HEK293 (cell line): ENCODE results near the gene TMEM100.

Experiments
- CTCF ChIA-PET: fragments of 350-600 bp; formaldehyde crosslinking; extraction: SDS; loops from one replicate; lab custom pipeline; 2021; ENCODE audit warnings: antibody characterized with exemption; lab: Yijun Ruan, JAX
- POLR2A ChIA-PET: fragments of 300-600 bp; formaldehyde crosslinking; extraction: SDS; loops from one replicate; lab custom pipeline; 2020; ENCODE audit warnings: antibody characterized with exemption, inconsistent platforms; lab: Yijun Ruan, JAX
- H3K27ac ChIP-seq: fragments of 200-500 bp; sonication (Bioruptor generic); 2 replicates; pipeline ENCODE4 v1.5.1; 2014; ENCODE audit warnings: low read depth, low read length, control low read depth, inconsistent platforms; ENCODE audit errors: extremely low read depth
- H3K36me3 ChIP-seq, 2 experiments: fragments of 200-500 bp in 1 of 2; sonication (Bioruptor generic) in 1 of 2; 1 replicate in 1 of 2; 2 replicates in 1 of 2; pipeline ENCODE4 v1.5.1; 2014 to 2017; ENCODE audit warnings: inconsistent platforms in 2 of 2, low read length in 2 of 2; ENCODE audit not compliant: control insufficient read depth in 2 of 2, insufficient read depth in 1 of 2
- H3K4me1 ChIP-seq: fragments of 200-500 bp; sonication (Bioruptor generic); 2 replicates; pipeline ENCODE4 v1.5.1; 2014; ENCODE audit warnings: mild to moderate bottlenecking, low read length, inconsistent platforms; ENCODE audit not compliant: control insufficient read depth, insufficient read depth
- H3K4me3 ChIP-seq: 2 replicates; pipeline ENCODE4 v1.5.1; 2011; ENCODE audit warnings: low read depth, mild to moderate bottlenecking, control low read depth, low read length, moderate library complexity
- H3K9me3 ChIP-seq: fragments of 200-500 bp; sonication (Bioruptor generic); 2 replicates; pipeline ENCODE4 v1.5.1; 2014; ENCODE audit warnings: low read depth, low read length, inconsistent platforms; ENCODE audit not compliant: control insufficient read depth, insufficient read depth
- ELK4 ChIP-seq: IDR thresholded peaks from 2 replicates; pipeline ENCODE4 v1.6.1; 2011; ENCODE audit warnings: mild to moderate bottlenecking, low read depth, low read length, borderline replicate concordance
- GLI2 ChIP-seq: fragments of 450-650 bp; formaldehyde crosslinking; IDR thresholded peaks from 2 replicates; pipeline ENCODE4; 2017; ENCODE audit warnings: missing biosample characterization, missing genetic modification characterization, low read depth, borderline replicate concordance
- HOXD13 ChIP-seq: sonication (generic); formaldehyde crosslinking; IDR thresholded peaks from 2 replicates; pipeline ENCODE4 v1.8.0; 2022; ENCODE audit warnings: missing genetic modification reagents, borderline replicate concordance
- KLF7 ChIP-seq: fragments of 450-650 bp; formaldehyde crosslinking; IDR thresholded peaks from 2 replicates; pipeline ENCODE4 v1.5.1; 2016; ENCODE audit warnings: missing biosample characterization, missing genetic modification characterization, borderline replicate concordance
- MZF1 ChIP-seq: fragments of 450-650 bp; formaldehyde crosslinking; IDR thresholded peaks from 2 replicates; pipeline ENCODE4 v1.5.1; 2017; ENCODE audit warnings: missing biosample characterization, missing genetic modification characterization, borderline replicate concordance
- OSR2 ChIP-seq: fragments of 450-650 bp; formaldehyde crosslinking; IDR thresholded peaks from 2 replicates; pipeline ENCODE4 v1.5.1; 2016; ENCODE audit warnings: missing biosample characterization, missing genetic modification characterization
- SCRT2 ChIP-seq: fragments of 450-650 bp; formaldehyde crosslinking; IDR thresholded peaks from 2 replicates; pipeline ENCODE4 v1.5.1; 2016; ENCODE audit warnings: missing biosample characterization, missing genetic modification characterization
- TRIM28 ChIP-seq: IDR thresholded peaks from 2 replicates; pipeline ENCODE4 v1.6.1; 2011; ENCODE audit warnings: low read length, control low read depth, borderline replicate concordance
- YY1 ChIP-seq: fragments of 450-650 bp; formaldehyde crosslinking; IDR thresholded peaks from 2 replicates; pipeline ENCODE4 v1.5.1; 2018; ENCODE audit warnings: missing biosample characterization, missing genetic modification characterization
- ZBTB10 ChIP-seq: fragments of 450-650 bp; formaldehyde crosslinking; IDR thresholded peaks from 2 replicates; pipeline ENCODE4 v1.5.1; 2016; ENCODE audit warnings: missing biosample characterization, missing genetic modification characterization
- ZBTB17 ChIP-seq: fragments of 450-650 bp; formaldehyde crosslinking; IDR thresholded peaks from 2 replicates; pipeline ENCODE4 v1.5.1; 2016; ENCODE audit warnings: missing biosample characterization, missing genetic modification characterization
- ZFP3 ChIP-seq: fragments of 450-650 bp; formaldehyde crosslinking; IDR thresholded peaks from 2 replicates; pipeline ENCODE4 v1.5.1; 2016; ENCODE audit warnings: low read depth, missing biosample characterization, missing genetic modification characterization
- ZFP41 ChIP-seq: fragments of 450-650 bp; formaldehyde crosslinking; IDR thresholded peaks from 2 replicates; pipeline ENCODE4 v1.5.1; 2016; ENCODE audit warnings: missing biosample characterization, missing genetic modification characterization, borderline replicate concordance
- ZNF10 ChIP-seq: fragments of 450-650 bp; formaldehyde crosslinking; IDR thresholded peaks from 2 replicates; pipeline ENCODE4 v1.5.1; 2017; ENCODE audit warnings: missing biosample characterization, missing genetic modification characterization
- ZNF121 ChIP-seq: fragments of 450-650 bp; formaldehyde crosslinking; IDR thresholded peaks from 2 replicates; pipeline ENCODE4 v1.5.1; 2016; ENCODE audit warnings: missing biosample characterization, missing genetic modification characterization
- ZNF138 ChIP-seq: fragments of 450-650 bp; formaldehyde crosslinking; IDR thresholded peaks from 2 replicates; pipeline ENCODE4 v1.5.1; 2016; ENCODE audit warnings: missing biosample characterization, missing genetic modification characterization, borderline replicate concordance
- ZNF174 ChIP-seq: fragments of 450-650 bp; formaldehyde crosslinking; IDR thresholded peaks from 2 replicates; pipeline ENCODE4 v1.5.0; 2017; ENCODE audit warnings: missing biosample characterization, mild to moderate bottlenecking, missing genetic modification characterization
- ZNF354C ChIP-seq: fragments of 450-650 bp; formaldehyde crosslinking; IDR thresholded peaks from 2 replicates; pipeline ENCODE4 v1.5.1; 2016; ENCODE audit warnings: missing biosample characterization, missing genetic modification characterization, low read depth, borderline replicate concordance
- ZNF423 ChIP-seq: fragments of 450-650 bp; formaldehyde crosslinking; IDR thresholded peaks from 2 replicates; pipeline ENCODE4 v1.5.1; 2016; ENCODE audit warnings: missing biosample characterization, missing genetic modification characterization
- ZNF514 ChIP-seq: fragments of 450-650 bp; formaldehyde crosslinking; IDR thresholded peaks from 2 replicates; pipeline ENCODE4 v1.5.1; 2016; ENCODE audit warnings: missing biosample characterization, missing genetic modification characterization
- ZNF549 ChIP-seq: fragments of 450-650 bp; IDR thresholded peaks from 2 replicates; pipeline ENCODE4 v1.5.1; 2018; ENCODE audit warnings: missing biosample characterization, missing genetic modification characterization, mild to moderate bottlenecking, inconsistent platforms, moderate library complexity
- ZNF677 ChIP-seq: fragments of 450-650 bp; IDR thresholded peaks from 2 replicates; pipeline ENCODE4 v1.5.0; 2018; ENCODE audit warnings: missing biosample characterization, mild to moderate bottlenecking, missing genetic modification characterization, moderate library complexity
- ZNF785 ChIP-seq: fragments of 450-650 bp; formaldehyde crosslinking; IDR thresholded peaks from 2 replicates; pipeline ENCODE4 v1.5.1; 2016; ENCODE audit warnings: missing biosample characterization, missing genetic modification characterization
- ZNF791 ChIP-seq: fragments of 450-650 bp; formaldehyde crosslinking; IDR thresholded peaks from 2 replicates; pipeline ENCODE4 v1.5.1; 2016; ENCODE audit warnings: missing biosample characterization, missing genetic modification characterization
- ZXDB ChIP-seq: fragments of 450-650 bp; formaldehyde crosslinking; IDR thresholded peaks from 2 replicates; pipeline ENCODE4 v1.5.1; 2016; ENCODE audit warnings: missing biosample characterization, missing genetic modification characterization

The TMEM100 gene

DNA sequence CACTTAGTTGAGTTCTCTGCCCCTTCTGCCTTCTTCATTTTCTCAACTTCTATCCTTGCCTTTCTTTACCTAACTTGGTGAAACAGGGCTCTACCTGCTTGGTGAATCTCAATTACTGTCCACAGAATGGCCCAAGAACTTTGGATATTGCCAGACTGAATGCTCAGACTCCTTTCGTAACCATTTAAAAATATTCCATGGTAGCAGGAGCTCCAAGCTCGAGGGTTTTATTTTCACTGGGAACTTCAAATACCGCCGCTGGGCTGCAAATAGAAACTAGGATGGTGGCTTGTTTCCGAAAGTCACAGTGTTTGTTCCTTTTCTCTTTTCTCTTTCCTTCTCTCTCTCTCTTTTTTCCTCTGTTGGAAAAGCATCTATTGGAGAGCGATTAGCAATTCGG is 13.2 kb downstream of the TMEM100 start:
- Histone ChIP-seq H3K4me1 (peaks cover 12% of the 10 kb centered on the region), H3K36me3 (no peaks in the 10 kb centered on the region), H3K27ac (no peak overlapping the region), H3K4me3 (no peak overlapping the region), H3K9me3 (no peaks in the 10 kb centered on the region)
- ChIA-PET POLR2A (interaction anchor here (0.8 kb wide), 1 partner anchor 42 kb away, joined by 3 read pairs; the partner anchor contains the start of gene PCTP), CTCF (interaction anchor here (1.6 to 3.5 kb wide), 2 partner anchors 9 to 183 kb away, joined by 5 to 27 read pairs; no protein-coding TSS in a partner anchor)
- TF ChIP-seq ZFP41 (tag by site-specific recombination), result no peak
- no peak for TF ChIP-seq MZF1 (tag by site-specific recombination)
- TF ChIP-seq ZFP3 (tag by site-specific recombination), result no peak
- no peak for TF ChIP-seq SCRT2 (tag by site-specific recombination)
- no peak for TF ChIP-seq ZNF354C (tag by site-specific recombination)
- TF ChIP-seq TRIM28, result no peak
- no peak for TF ChIP-seq ZXDB (tag by site-specific recombination)
- no peak for TF ChIP-seq ZNF677
- no peak for TF ChIP-seq YY1 (tag by site-specific recombination)
- TF ChIP-seq ZNF791 (tag by site-specific recombination), result no peak
- TF ChIP-seq ELK4, result no peak
- TF ChIP-seq KLF7, result no peak
- no peak for TF ChIP-seq ZNF549 (tag by site-specific recombination)
- TF ChIP-seq ZNF514 (tag by site-specific recombination), result no peak
- TF ChIP-seq ZNF138 (tag by site-specific recombination), result no peak
- no peak for TF ChIP-seq ZNF121 (tag by site-specific recombination)

- CTCF ChIA-PET, result interaction anchor here (0.6 to 3.5 kb wide), 4 partner anchors 10 to 78 kb away, joined by 3 to 27 read pairs (median 4); no protein-coding TSS in a partner anchor
- TF ChIP-seq ZNF423 (tag by site-specific recombination), result no peak
- TF ChIP-seq ZNF174 (tag by site-specific recombination), result no peak
- no peak for TF ChIP-seq OSR2
- TF ChIP-seq ZBTB10 (tag by site-specific recombination), result no peak
- TF ChIP-seq ZNF785 (tag by site-specific recombination), result no peak
- TF ChIP-seq HOXD13 (CRISPR knock-in tag), result no peak
- no peak for TF ChIP-seq ZBTB17 (tag by site-specific recombination)
- no peak for TF ChIP-seq GLI2 (tag by site-specific recombination)
- no peak for TF ChIP-seq ZNF10
- TF ChIP-seq, all 188 proteins: peak for 0
Observed at GRCh38 chr17:55708175-55708974, 14.3 kb downstream of the TMEM100 start.

More at GRCh38 chr17:55708175-55708974, 14.3 kb downstream of the TMEM100 start:
- Histone ChIP-seq H3K36me3 (no peaks in the 10 kb centered on the region), H3K9me3 (no peaks in the 10 kb centered on the region), H3K27ac (no peak overlapping the region), H3K4me3 (no peak overlapping the region), H3K4me1 (peaks cover 12% of the 10 kb centered on the region)
- POLR2A ChIA-PET, result interaction anchor here (1.1 kb wide), 1 partner anchor 43 kb away, joined by 3 read pairs; the partner anchor contains the start of gene PCTP
